Activated CD4-positive, alpha-beta T cell treated with anti-CD3 and anti-CD28 coated beads, Interleukin-2, amount 50 U/mL, for 16 hours (primary cell): Measurements from ENCODE around the gene PTCD3.

Experiments
- DNase-seq: peaks from one replicate; pipeline ENCODE4 v3.0.0-alpha.2; 2020

PTCD3 gene

GRCh38 chr2:86147793-86148192 is 41.8 kb downstream of the PTCD3 start:
- DNase-seq = peak; percentile 9

GRCh38 chr2:86150502-86150901 is 44.5 kb downstream of the PTCD3 start:
- DNase-seq = no peak

GRCh38 chr2:86157009-86157556 is 51.0 kb downstream of the PTCD3 start:
- no peak for DNase-seq

DNA sequence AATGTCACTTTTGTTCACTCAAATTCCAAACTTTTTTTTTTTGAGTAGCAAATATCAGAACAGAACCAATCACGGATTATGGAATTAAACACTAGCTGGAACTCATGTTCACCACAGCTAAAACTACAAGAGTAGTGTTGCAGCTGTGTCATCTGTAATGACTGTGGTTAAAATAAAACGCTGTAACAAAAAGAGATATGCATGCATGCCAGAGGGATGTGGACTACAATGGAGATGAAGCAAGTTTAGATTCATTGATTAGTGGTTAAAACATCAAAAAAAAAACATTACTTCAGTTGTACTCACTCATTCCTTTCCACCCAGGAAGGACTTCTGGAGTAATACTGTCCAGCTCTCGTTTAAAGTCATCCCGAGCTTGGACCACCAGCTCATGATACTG is 52.3 kb downstream of the PTCD3 start:
- DNase-seq = no peak

DNA sequence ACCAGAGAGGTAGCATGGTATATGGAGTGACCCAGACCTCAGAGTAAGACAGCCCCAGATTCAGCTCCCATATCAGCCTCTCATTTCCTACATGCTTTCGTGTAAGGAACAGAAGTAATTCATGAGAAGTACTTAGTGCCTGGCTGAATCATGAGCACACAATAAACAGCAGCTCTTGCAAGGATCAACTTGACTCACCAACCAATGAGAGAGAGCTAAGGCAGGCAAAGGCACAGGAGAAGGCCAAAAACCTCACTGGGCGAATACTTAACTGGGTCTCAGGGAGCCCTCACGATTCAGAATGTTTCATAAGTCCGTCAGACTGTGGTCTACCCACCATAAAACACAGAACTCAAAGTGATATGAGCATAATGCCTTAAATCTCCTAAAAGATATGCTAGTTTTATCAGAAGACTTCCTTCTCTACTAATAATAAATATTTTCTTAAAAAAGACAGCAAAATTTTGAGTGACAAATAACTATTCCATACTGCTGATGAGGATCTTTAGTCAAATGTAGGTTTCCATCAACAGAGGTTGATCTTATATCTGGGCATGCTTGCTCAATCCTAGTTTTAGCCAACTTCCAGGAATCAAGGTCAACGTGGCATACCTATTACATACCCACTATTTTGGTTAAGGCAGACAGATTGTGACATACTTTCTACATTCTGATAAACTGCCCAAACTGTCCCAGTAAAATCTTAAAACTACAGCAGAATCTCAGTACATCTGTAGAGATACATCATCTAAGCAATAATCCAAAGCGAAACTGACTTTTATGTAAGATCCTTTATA is 54.3 kb downstream of the PTCD3 start:
- DNase-seq = no peak

DNA sequence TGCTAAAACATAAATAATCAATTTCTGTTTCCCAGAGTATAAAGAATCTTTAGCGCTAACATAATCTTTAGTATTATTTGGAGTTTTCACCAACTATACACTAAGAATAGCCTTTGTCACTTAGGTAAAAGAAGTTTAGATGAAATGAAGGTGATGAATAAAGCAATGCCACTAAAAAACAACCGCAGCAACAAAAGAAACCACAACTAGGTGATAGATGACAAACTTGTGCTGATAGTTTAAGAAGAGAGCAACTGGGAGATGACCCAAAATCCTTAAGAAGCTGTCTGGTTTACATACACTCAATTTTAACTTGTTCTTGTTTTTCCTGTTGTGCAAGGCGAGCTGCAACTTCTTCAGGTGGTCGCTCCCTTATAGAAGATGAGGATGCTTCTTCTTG is 64.4 kb downstream of the PTCD3 start:
- no peak for DNase-seq

- DNase-seq = no peak
Measured at GRCh38 chr2:86171295-86171694, 65.3 kb downstream of the PTCD3 start.

GRCh38 chr2:86172610-86173009 is 66.6 kb downstream of the PTCD3 start:
- DNase-seq = no peak

GRCh38 chr2:86174445-86174844 is 68.4 kb downstream of the PTCD3 start:
- no peak for DNase-seq

DNA sequence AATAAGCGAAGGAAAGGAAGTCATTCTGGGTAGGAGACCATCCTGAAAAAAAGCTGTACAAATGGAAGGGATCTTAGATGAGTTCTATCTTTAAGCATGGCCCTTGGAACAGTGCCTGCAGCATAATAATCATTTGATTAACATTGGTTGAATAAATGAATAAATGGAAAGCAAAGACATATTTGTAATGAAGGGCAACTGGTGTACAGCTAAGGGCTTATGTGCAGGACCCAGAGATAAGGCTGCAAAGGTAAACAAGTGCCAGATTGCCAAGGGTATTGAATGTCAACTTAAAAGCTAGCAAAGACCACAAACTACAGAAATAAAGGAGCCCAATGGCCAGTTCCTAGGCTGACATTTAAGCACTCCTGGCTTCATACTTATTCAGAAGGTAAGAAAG is 69.8 kb downstream of the PTCD3 start:
- DNase-seq = no peak

GRCh38 chr2:86176597-86176996 is 70.6 kb downstream of the PTCD3 start:
- no peak for DNase-seq

DNA sequence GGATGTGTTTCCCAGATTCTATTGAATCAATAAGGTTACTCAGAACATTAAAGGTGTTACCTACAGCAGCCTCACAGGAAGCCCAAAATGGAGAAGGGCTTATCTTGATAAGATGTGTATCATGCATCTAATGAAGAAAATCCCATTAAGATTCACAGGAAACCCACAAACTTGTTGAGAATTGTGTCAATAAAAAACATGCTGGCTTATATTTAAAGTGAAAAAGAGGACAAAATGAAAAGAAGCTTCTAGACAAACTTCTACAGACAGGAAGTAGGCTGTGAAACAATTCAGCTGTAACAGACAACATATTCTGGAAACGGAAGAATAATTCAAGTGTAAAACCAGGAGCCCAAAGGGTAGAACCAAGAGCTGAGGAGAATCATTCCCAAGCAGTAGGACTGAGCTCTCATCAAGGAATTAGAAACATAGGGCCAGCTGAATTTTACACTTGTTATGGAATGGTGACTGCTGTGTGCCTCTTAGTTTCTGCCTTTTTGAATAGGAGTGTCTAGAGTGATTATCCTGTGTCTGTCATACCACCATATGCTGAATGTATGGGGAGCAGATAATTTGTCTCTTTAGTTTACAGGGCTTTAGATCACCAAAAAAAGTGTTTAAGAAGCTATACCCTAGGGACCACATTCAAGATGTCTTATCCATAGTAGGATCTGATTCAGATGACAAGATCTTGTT is 79.6 kb downstream of the PTCD3 start:
- peak; percentile 56 for DNase-seq

DNA sequence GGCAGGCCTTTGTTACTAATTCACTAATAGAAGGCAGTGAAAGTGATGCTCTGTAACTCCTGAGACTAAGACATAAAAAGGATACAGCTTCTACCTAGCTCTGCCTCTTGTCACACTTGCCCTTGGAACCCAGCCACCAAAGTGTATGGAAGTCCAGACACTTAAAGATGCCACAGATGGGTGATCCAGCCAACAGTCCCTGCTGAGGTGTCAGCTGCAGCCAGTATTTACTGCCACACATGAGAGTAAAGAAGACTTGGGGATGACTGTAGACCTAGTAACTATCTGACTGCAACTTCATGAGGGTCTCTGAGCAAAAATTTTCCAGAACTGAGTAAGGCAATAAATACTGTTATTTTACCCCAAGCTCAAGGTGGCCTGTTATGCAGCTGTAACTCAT is 80.4 kb downstream of the PTCD3 start:
- peak; percentile 19 for DNase-seq

- no peak for DNase-seq
Measured at GRCh38 chr2:86189782-86190416, 83.9 kb downstream of the PTCD3 start.
